A673 (cell line): ENCODE results near the gene CDPF1. TPM values are rescaled to one million over a fixed set of nuclear protein-coding genes. Genes with fewer than 3 reads are reported as not detected.

Experiments
- BruUV-seq: library from RNA; stranded (reverse); fragments of 400-500 nt; replicated peaks from 2 replicates; lab custom pipeline; 2021; lab: Mats Ljungman, UMichigan
- CTCF ChIA-PET: fragments of 300-600 bp; sonication (Branson Sonifier 250); formaldehyde crosslinking; loops from one replicate; lab custom pipeline; 2022; ENCODE audit warnings: antibody characterized with exemption; lab: Charles Lee
- POLR2A ChIA-PET: fragments of 300-600 bp; sonication (Branson Sonifier 250); formaldehyde crosslinking; loops from one replicate; lab custom pipeline; 2022; ENCODE audit warnings: antibody characterized with exemption; ENCODE audit not compliant: low non-redundant PET; lab: Charles Lee
- DNase-seq: peaks from one replicate; pipeline ENCODE4 v3.0.0-alpha.2; 2015; ENCODE audit warnings: low spot score
- H3K27ac ChIP-seq: fragments of 200-600 bp; sonication (generic); 2 replicates; pipeline ENCODE4 v1.5.1; 2016; ENCODE audit warnings: mixed run types, low read depth, mild to moderate bottlenecking, mixed read lengths, antibody characterized with exemption, low read length; ENCODE audit not compliant: poor library complexity, severe bottlenecking
- H3K27me3 ChIP-seq: fragments of 200-600 bp; sonication (generic); replicated peaks from 2 replicates; pipeline ENCODE4 v1.6.1; 2017; ENCODE audit warnings: mixed run types, low read depth, mild to moderate bottlenecking, mixed read lengths, antibody characterized with exemption, low read length; ENCODE audit not compliant: insufficient read depth, poor library complexity
- H3K36me3 ChIP-seq: fragments of 200-600 bp; sonication (generic); 2 replicates; pipeline ENCODE4 v1.6.1; 2016; ENCODE audit warnings: mixed run types, mild to moderate bottlenecking, mixed read lengths, antibody characterized with exemption, low read length; ENCODE audit not compliant: insufficient read depth, poor library complexity, severe bottlenecking
- H3K4me1 ChIP-seq: fragments of 200-600 bp; sonication (generic); 2 replicates; pipeline ENCODE4 v1.6.1; 2017; ENCODE audit warnings: mixed run types, mild to moderate bottlenecking, mixed read lengths, antibody characterized with exemption, low read length; ENCODE audit not compliant: insufficient read depth, poor library complexity, severe bottlenecking
- H3K4me3 ChIP-seq: fragments of 200-600 bp; sonication (generic); 2 replicates; pipeline ENCODE4 v1.5.1; 2016; ENCODE audit warnings: low read depth, mixed run types, mild to moderate bottlenecking, mixed read lengths, low read length; ENCODE audit not compliant: poor library complexity, severe bottlenecking
- H3K9me3 ChIP-seq: fragments of 200-600 bp; sonication (generic); 2 replicates; pipeline ENCODE4 v1.6.1; 2016; ENCODE audit warnings: mixed run types, low read depth, mild to moderate bottlenecking, mixed read lengths, antibody characterized with exemption, low read length; ENCODE audit not compliant: poor library complexity, severe bottlenecking
- CTCF ChIP-seq: fragments of 300-800, 200-600 bp; sonication (generic); conservative IDR thresholded peaks from 2 replicates; pipeline ENCODE4 v1.5.1; 2017; ENCODE audit warnings: low read depth, mild to moderate bottlenecking, antibody characterized with exemption, low read length, moderate library complexity, mixed read lengths
- EZH2 ChIP-seq: fragments of 200-600 bp; sonication (generic); IDR thresholded peaks from 2 replicates; pipeline ENCODE4 v1.6.1; 2017; ENCODE audit warnings: borderline replicate concordance, low read depth, mild to moderate bottlenecking, mixed read lengths, antibody characterized with exemption, low read length; ENCODE audit not compliant: poor library complexity, severe bottlenecking
- intact Hi-C: fragments of 100-400 bp; cut with micrococcal nuclease; formaldehyde crosslinking; loops from one replicate; pipeline ENCODE4 v1.10.0; 2022; ENCODE audit not compliant: unreplicated experiment
- total RNA-seq: library from RNA; stranded (reverse); gene quantifications from 2 replicates; pipeline ENCODE4 v1.2.3, GENCODE V29; 2021

The CDPF1 gene
- total RNA-seq, 1 experiment from 2014 or later = 7.0 TPM

- Histone ChIP-seq H3K36me3 (peaks cover 5% of the 10 kb centered on the region), H3K9me3 (no peaks in the 10 kb centered on the region), H3K27me3 (no peaks in the 10 kb centered on the region), H3K4me1 (no peaks in the 10 kb centered on the region), H3K4me3 (no peak overlapping the region), H3K27ac (no peak overlapping the region)
- DNase-seq = no peak
- TF ChIP-seq EZH2 (no peak), CTCF (no peak)
- ChIA-PET CTCF (no interaction called here), POLR2A (no interaction called here)
- no TSS peak for BruUV-seq
- intact Hi-C loops = no loop called here
Measured at GRCh38 chr22:46280999-46281623, 31.0 kb upstream of the CDPF1 start.

- no peak overlapping the region for H3K27ac ChIP-seq
- CTCF ChIA-PET = no interaction called here
- no peaks in the 10 kb centered on the region for H3K27me3 ChIP-seq
- no peak for TF ChIP-seq EZH2
- no peak for TF ChIP-seq CTCF
- no peak for DNase-seq
- H3K4me3 ChIP-seq = no peak overlapping the region
- POLR2A ChIA-PET = no interaction called here
- H3K4me1 ChIP-seq = no peaks in the 10 kb centered on the region
- no peaks in the 10 kb centered on the region for H3K9me3 ChIP-seq
- BruUV-seq = no TSS peak
- H3K36me3 ChIP-seq = peaks cover 13% of the 10 kb centered on the region
- intact Hi-C loops = no loop called here
Measured at GRCh38 chr22:46280063-46280817, 30.1 kb upstream of the CDPF1 start.

- Histone ChIP-seq H3K4me1 (no peaks in the 10 kb centered on the region), H3K4me3 (no peak overlapping the region), H3K27me3 (no peaks in the 10 kb centered on the region), H3K27ac (no peak overlapping the region), H3K36me3 (peaks cover 9% of the 10 kb centered on the region), H3K9me3 (no peaks in the 10 kb centered on the region)
- DNase-seq = no peak
- BruUV-seq = no TSS peak
- CTCF ChIA-PET = no interaction called here
- TF ChIP-seq CTCF (no peak), EZH2 (no peak)
- intact Hi-C loops = no loop called here
- POLR2A ChIA-PET = no interaction called here
Measured at GRCh38 chr22:46278656-46279645, 28.9 kb upstream of the CDPF1 start.
